Measurements from ENCODE around the gene COL23A1. TPM values are rescaled to one million over a fixed set of nuclear protein-coding genes. Genes with fewer than 3 reads are reported as not detected.
A peak's percentile ranks its signal among the peaks of the same experiment; 100 is the strongest.

The COL23A1 gene
- total RNA-seq, 1 donor from 2014 or later, result 2.0 TPM

GRCh38 chr5:178340637-178341036 is 249.6 kb downstream of the COL23A1 start:
- ATAC-seq (no peak), DNase-seq (peak; percentile 49)
- H3K9me3 ChIP-seq, result no peaks in the 10 kb centered on the region
- H3K36me3 ChIP-seq, result no peaks in the 10 kb centered on the region
- no peaks in the 10 kb centered on the region for H3K27me3 ChIP-seq
- no peaks in the 10 kb centered on the region for H3K4me1 ChIP-seq
- TF ChIP-seq, protein P1, sequence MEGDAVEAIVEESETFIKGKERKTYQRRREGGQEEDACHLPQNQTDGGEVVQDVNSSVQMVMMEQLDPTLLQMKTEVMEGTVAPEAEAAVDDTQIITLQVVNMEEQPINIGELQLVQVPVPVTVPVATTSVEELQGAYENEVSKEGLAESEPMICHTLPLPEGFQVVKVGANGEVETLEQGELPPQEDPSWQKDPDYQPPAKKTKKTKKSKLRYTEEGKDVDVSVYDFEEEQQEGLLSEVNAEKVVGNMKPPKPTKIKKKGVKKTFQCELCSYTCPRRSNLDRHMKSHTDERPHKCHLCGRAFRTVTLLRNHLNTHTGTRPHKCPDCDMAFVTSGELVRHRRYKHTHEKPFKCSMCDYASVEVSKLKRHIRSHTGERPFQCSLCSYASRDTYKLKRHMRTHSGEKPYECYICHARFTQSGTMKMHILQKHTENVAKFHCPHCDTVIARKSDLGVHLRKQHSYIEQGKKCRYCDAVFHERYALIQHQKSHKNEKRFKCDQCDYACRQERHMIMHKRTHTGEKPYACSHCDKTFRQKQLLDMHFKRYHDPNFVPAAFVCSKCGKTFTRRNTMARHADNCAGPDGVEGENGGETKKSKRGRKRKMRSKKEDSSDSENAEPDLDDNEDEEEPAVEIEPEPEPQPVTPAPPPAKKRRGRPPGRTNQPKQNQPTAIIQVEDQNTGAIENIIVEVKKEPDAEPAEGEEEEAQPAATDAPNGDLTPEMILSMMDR (IDR thresholded peaks at IDR 0.05), result no peak
- H3K27ac ChIP-seq, result no peak overlapping the region
- intact Hi-C loops (cut with DNase I), result no loop called here
- H3K4me3 ChIP-seq, result no peak overlapping the region

- Histone ChIP-seq H3K27me3 (no peaks in the 10 kb centered on the region), H3K36me3 (no peaks in the 10 kb centered on the region), H3K27ac (no peak overlapping the region), H3K4me3 (no peak overlapping the region), H3K9me3 (no peaks in the 10 kb centered on the region), H3K4me1 (no peaks in the 10 kb centered on the region)
- TF ChIP-seq, protein P1 (IDR thresholded peaks at IDR 0.05), result no peak
- DNase-seq (peak; percentile 38), ATAC-seq (peak; percentile 61)
- intact Hi-C loops (cut with DNase I), result no loop called here
These were observed 250.0 kb downstream of the COL23A1 start for GRCh38 chr5:178340187-178340586.

DNA sequence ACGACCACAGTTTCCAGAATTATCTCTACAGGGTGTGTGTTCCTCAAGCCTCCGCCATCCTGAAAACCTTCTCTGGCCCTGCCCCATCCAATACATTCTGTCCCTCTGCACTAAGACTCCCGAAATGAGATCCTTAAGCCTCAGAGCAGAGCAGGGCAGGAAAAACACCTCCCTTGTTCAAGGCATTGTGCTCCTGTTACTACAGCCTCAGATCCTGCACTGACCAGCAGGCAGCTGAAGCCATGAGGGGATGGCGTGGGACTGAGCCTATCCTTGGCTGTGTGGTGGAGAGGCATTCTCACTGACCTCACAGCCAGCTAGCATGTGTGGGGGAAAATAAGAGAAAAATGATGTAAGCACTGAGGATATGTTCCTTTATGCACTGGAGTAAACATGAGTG is 250.9 kb downstream of the COL23A1 start:
- no peaks in the 10 kb centered on the region for H3K27me3 ChIP-seq
- no peak overlapping the region for H3K4me3 ChIP-seq
- intact Hi-C loops (cut with DNase I), result no loop called here
- H3K4me1 ChIP-seq, result no peaks in the 10 kb centered on the region
- H3K27ac ChIP-seq, result no peak overlapping the region
- ATAC-seq (no peak), DNase-seq (peak; percentile 19)
- no peaks in the 10 kb centered on the region for H3K9me3 ChIP-seq
- H3K36me3 ChIP-seq, result no peaks in the 10 kb centered on the region
- TF ChIP-seq, protein P1 (IDR thresholded peaks at IDR 0.05), result no peak

GRCh38 chr5:178338750-178339144 is 251.4 kb downstream of the COL23A1 start:
- ATAC-seq, result no peak
- H3K9me3 ChIP-seq, result no peaks in the 10 kb centered on the region
- no peaks in the 10 kb centered on the region for H3K36me3 ChIP-seq
- H3K4me3 ChIP-seq, result no peak overlapping the region
- H3K27me3 ChIP-seq, result no peaks in the 10 kb centered on the region
- H3K4me1 ChIP-seq, result no peaks in the 10 kb centered on the region
- no peak for DNase-seq
- H3K27ac ChIP-seq, result no peak overlapping the region
- TF ChIP-seq, protein P1 (IDR thresholded peaks at IDR 0.05), result no peak
- intact Hi-C loops (cut with DNase I), result no loop called here

GRCh38 chr5:178338126-178338749 is 252.0 kb downstream of the COL23A1 start:
- intact Hi-C loops (cut with DNase I), result no loop called here
- Histone ChIP-seq H3K9me3 (no peaks in the 10 kb centered on the region), H3K4me3 (no peak overlapping the region), H3K36me3 (no peaks in the 10 kb centered on the region), H3K27ac (no peak overlapping the region), H3K27me3 (no peaks in the 10 kb centered on the region), H3K4me1 (no peaks in the 10 kb centered on the region)
- DNase-seq (peak; percentile 57), ATAC-seq (no peak)
- TF ChIP-seq, protein P1 (IDR thresholded peaks at IDR 0.05), result no peak

DNA sequence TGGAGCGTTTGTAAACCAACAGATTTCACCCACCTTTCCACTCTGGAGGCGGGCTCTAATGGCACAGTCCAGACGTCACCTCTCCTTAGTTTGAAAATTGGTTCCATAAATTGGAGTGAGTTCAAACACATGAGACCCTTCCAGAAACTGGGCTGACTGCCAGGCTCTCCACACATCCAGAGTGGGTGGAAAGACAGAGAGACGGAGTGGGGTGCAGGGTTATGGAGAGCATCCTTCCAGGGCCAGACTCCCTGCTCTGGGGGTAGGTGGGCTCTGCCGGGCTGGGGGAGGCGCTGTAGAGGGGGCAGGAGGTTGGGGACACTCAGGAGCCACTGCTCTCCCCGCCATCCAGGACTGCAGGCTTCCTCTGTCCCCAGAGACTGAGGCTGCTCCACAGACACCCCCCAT is 252.9 kb downstream of the COL23A1 start:
- H3K27me3 ChIP-seq, result no peaks in the 10 kb centered on the region
- DNase-seq (peak; percentile 40), ATAC-seq (no peak)
- no peaks in the 10 kb centered on the region for H3K36me3 ChIP-seq
- TF ChIP-seq, protein P1 (IDR thresholded peaks at IDR 0.05), result no peak
- intact Hi-C loops (cut with DNase I), result no loop called here
- peaks cover 3% of the 10 kb centered on the region for H3K4me1 ChIP-seq
- H3K27ac ChIP-seq, result no peak overlapping the region
- H3K4me3 ChIP-seq, result no peak overlapping the region
- no peaks in the 10 kb centered on the region for H3K9me3 ChIP-seq
